NCI-H2029 (cell line): ENCODE measurements around the gene RBM4B.
A peak's percentile ranks its signal among the peaks of the same experiment; 100 is the strongest.

Experiments used
- DNase-seq: peaks from one replicate; lab custom pipeline; 2025; lab: John Stamatoyannopoulos, UW

Gene RBM4B

GRCh38 chr11:66706989-66707388 lies 29.3 kb upstream of the RBM4B start:
- DNase-seq = no peak

DNA sequence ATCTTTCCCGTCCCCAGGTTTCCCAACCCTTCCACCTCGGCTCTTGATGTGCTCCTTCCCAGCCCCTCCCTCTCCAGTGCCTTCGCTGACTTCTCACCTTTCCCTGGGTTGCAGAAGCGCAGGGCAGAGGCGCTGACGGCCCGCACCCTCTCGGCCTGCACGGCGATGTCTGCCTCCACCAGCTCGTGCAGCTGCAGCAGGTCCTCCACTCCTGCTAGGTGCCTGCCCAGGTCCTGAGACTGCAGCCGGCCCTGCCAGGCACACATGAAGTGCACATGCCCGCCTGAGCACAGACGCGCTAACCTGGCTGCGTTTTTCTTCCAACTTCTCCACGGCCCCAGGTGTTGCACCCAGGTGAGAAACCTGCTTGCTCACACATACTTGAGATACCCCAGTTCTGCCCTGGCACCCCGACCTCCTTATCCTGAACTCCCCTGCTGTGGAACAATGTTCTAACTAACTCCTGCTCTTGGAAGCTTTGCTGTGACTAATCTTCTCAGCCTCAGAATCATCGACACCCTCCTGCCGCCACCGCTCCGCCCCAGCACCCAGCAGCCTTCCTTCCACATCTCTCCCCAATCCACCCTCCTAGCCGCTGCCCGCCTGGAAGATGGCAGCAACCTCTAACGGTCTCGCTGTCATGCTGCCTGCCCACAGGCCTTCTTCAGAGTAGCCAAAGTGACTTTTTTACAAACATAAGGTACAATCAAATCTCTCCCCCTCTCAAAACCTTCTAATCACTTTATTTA lies 28.1 kb upstream of the RBM4B start:
- no peak for DNase-seq

DNA sequence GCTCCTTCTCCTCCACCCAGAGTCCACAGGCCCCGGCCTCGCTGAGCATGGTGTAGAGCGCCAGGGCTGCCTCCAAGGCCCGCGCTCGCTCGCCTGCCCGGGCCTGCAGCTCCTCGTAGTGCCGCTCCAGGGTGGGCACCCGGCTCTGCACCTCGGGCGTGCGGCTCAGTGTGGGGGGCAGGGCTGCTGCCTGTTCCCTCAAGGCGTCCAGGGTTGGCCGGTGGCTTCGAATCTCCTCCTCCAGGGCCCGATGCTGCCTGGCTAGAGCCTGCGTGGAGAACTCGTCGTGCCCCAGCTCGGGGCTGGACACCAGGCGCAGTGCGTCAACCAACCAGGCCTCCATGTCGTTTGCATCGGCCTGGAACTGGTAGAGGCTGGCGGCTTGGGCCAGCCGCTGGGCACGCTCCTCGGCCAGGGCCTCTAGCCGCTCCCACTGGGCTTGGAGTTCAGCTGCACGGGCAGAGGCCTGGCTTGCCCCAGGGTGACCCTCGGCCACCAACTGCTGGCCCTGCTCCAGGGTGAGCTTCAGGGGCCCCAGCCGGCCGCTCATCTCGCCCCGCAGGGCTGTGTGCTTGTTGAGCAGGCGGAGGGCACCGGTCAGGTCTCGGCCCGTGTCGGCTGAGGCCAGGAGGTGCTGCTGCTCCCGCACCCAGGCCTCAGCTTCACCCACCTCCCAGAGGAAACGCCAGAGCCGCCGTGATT lies 27.1 kb upstream of the RBM4B start:
- no peak for DNase-seq

GRCh38 chr11:66701432-66702240 lies 23.9 kb upstream of the RBM4B start:
- DNase-seq = no peak

DNA sequence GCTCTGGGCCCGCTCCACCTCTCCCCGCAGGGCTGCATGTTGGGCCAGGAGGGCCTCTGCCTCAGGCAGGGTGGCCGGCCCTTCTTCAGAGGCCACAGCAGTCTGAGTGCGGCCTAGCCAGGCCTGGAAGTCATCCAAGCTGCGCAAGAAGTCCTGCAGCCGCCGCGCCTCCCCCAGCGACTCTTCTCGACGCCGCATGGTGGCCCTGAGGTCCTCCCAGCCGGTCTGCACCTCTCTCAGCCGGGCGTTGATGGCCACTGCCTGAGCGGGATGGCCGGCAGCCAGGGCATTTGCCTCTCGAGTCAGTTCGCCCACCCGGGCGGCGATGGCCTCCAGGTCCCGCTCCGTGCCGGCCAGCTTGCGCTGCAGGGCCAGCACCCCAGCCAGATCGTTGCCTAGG lies 23.1 kb upstream of the RBM4B start:
- DNase-seq = no peak

DNA sequence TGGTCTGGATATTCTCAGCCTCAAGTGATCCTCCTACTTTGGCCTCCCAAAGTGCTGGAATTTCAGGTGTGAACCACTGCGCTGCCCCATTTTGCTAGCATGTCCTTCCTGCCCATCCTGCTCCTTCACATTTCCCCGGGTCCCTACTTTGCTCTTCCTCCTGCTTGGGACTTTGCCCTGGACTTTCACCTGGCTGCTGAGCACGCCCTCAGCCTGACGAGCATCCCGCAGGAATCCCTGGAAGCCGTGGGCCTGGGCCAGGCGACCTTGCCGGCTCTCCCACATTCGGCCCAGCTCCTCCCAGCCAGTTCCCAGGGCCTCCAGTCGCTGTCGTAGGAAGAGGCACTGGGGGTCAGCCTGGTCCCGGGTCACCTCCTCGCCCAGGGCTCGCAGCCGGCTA lies 22.6 kb upstream of the RBM4B start:
- DNase-seq = no peak

DNA sequence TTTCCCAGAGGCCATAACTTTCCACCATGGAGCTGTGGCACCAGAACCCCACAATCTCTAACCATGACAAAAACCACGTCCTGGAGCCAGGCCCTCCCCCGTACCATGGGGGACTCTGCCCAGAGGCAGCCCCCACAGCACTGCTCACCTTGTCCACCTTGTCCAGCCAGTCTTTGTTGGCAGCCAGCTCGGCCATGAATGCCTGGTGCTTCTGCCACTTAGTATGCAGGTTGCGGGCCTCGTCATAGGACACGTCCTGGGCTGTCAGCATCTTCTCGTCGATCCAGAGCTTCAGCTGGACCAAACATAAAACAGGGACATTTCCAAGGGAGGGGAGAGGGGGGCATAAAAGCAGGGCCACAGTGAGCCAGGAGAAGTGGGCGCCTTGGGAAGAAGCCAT lies 20.8 kb upstream of the RBM4B start:
- no peak for DNase-seq

- no peak for DNase-seq
These were observed 20.3 kb upstream of the RBM4B start for GRCh38 chr11:66697988-66698387.

GRCh38 chr11:66696146-66696545 lies 18.5 kb upstream of the RBM4B start:
- no peak for DNase-seq

- peak; percentile 86 for DNase-seq
These were observed 17.1 kb upstream of the RBM4B start for GRCh38 chr11:66694732-66695207.

DNA sequence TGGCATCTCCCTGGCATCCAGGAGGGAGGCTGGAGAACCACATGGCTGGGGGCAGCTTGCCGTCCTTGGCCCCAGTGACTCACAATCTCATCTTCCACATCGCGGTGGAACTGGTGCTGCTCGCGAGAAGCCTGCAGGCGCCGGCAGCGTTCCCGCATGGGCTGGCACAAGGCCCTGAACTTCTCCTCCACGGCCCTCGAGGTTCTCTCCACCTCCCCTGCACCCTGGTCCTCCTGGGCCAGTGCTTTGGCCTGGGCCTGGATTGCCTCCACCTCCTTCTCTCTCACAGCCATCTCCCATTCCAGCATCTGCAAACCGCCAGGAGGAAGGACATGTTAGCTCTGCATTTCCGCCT lies 16.3 kb upstream of the RBM4B start:
- DNase-seq = no peak

DNA sequence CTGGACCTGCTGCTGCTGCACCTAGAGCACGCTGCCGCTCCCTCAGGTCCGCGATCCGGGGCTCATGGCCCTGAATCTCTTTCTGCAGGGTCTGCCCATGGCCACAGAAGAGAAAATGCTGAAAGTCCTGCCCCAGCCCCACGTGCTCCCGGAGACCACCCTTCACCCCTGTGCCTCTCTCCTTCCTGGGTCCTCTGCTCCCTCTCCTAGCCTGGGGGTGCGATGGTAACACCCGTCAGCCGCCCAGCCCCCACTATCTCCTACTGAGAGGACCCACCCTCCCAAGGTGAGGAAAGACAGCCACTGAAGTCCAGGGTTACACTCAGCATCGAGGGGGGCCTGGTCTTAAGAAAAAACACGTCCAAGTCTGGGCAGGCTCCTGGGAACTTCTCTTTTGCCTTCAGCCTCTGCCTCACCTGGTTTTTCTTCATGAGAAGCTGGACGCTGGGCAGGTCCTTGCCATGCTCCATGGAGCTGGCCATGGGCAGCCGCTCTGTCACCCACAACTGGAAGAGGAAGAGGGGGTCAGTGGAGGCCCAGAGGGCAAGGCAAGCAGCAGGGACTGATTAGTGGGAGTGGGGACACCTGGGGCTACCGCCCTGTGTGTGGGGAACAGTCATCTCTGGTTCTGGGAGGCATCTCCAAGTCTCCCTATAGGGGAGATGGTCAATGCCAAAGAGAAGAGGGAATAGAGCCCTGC lies 15.8 kb upstream of the RBM4B start:
- DNase-seq = no peak

DNA sequence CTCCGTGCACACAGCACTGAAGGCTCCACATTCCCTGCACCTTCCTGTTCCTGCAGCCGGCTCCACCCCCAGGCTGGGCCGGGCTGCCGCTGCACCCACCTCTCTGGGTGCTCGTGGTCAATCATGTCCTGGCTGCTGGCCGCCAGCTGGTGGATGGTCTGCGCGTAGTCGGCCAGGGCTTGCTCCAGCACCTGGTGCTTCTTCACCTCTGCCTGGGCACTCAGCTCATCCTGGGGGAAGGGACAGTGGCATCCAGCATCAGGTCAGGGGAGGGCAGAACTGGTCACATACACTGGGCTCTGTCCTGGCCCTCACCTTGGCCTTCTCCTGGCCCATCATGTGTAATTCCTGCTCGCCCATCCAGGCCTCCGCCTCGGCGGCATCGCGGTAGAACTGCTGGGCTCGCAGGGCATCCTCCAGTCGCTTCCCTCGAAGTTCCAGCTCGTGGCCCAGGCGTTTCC lies 15.2 kb upstream of the RBM4B start:
- no peak for DNase-seq

DNA sequence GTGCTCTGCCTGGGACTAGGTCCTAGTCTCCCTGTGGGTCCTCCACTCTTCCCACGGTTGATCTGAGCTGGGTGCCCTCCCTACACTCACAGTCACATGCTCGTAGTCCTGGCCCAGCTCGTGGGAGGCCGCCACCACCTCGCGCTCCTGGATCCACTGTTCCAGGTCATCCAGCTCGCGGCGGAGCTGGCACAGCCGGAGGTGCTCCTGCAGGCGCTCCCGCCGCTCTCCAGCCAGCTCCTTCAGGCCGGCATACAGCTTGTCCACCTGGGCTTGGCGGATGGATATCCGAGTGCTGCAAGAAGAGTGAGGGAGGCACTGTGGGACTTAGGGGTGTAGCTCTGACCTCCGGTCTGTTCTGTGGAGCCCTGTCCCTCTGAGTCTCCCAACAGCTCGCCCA lies 14.8 kb upstream of the RBM4B start:
- no peak for DNase-seq

DNA sequence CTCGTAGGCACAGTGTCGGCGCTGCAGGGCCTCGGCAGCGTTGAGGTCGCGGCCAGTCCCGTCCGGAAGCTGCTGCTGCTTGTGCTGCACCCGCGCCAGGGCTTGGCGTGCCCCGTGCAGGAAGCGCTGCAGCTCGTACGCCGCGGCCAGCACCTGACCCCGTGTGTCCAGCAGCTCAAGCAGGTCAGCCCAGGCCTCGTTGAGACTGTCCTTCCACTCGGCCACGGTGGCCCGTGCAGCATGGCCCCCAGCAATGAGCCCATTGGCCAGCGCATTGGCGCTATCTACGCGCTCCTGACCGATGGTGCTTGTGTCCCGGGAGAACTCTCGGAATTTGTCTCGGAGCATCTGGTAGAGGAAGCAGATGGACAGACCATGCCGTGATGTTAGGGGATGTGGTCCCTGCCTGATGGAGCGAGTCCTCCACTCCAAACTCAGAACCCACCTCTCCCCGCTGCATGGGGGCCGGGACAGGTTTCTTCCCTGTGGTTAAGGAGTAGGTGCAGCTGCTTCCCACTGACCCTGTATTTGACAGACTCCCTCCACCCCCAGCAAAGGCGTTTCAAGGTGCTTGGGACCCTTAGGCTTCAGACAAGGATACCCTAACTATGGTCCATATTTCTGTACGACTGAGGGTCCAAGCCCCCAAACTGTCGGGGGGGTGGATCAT lies 13.8 kb upstream of the RBM4B start:
- no peak for DNase-seq

GRCh38 chr11:66689661-66690590 lies 12.2 kb upstream of the RBM4B start:
- no peak for DNase-seq

DNA sequence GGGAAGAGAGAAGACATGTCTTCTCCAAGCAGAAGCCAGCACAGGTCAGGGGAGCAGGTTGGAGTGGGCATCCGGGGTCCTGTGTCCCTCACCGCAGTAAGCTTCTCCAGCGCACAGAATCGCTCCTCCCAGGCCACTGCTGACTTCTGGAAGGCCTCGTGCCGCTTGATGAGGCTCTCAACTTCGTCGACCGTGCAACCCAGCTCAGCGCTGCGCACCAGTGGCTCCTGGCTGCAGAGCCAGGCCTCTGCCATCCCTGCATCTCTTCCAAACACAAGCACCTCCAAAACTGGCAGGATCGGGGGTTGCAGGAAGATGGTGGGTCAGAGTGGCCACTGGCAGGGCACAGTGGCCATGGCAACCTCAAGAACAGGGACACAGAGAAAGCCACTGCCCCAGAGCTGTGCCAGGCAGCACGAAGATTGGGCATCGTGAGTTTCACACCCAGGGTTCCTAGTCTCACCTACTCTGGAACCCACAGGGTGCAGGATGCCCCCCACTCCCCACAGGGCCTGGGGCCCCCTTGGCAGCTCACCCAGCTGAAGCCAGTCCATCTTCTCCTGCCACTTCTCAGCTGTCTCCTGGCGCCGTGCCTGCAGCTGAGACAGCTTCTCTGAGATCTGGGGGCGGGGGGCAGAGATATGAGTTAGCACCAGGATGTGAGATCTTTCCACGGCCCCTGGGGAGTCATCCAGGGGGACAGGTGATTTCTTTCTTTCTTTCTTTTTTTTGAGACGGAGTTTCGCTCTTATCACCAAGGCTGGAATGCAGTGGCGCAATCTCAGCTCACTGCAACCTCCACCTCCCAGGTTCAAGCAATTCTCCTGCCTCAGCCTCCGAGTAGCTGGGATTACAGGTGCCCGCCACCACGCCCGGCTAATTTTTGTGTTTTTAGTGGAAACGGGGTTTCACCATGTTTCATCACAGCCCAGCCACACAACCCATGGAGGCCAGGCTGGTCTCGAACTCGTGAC lies 11.2 kb upstream of the RBM4B start:
- no peak for DNase-seq

DNA sequence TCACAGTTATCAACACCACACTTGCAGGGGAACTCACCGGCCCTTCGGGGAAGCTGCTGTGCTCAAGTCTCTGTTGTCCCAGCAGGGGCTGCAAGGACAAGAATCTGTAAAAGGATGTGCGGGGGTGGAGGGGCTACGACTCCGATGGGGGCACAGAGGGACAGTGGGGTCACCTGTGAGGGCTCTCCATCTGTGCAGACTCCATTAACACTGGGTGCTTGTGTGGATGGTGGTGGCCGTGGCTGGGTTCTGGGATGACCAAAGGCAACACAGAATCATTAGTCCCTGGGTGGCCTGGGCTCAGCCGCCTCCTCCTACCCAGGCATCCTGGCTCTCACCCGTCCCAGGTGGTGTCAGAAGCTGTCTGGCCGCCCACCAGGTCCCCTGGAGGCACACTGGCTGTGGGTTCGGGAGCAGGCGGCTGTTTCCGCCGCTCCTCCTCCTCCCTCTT lies 10.2 kb upstream of the RBM4B start:
- no peak for DNase-seq
